GM19239 (cell line): Measurements from ENCODE around the gene RALGPS1.

ENCODE experiments used
- DNase-seq: peaks from one replicate; pipeline ENCODE4 v3.0.0; 2011; ENCODE audit warnings: low spot score; ENCODE audit not compliant: insufficient read length
- FAIRE-seq: peaks from 2 replicates; lab custom pipeline; 2011; peaks lifted over from hg19 to GRCh38; lab: Jason Lieb, UNC

The RALGPS1 gene

DNA sequence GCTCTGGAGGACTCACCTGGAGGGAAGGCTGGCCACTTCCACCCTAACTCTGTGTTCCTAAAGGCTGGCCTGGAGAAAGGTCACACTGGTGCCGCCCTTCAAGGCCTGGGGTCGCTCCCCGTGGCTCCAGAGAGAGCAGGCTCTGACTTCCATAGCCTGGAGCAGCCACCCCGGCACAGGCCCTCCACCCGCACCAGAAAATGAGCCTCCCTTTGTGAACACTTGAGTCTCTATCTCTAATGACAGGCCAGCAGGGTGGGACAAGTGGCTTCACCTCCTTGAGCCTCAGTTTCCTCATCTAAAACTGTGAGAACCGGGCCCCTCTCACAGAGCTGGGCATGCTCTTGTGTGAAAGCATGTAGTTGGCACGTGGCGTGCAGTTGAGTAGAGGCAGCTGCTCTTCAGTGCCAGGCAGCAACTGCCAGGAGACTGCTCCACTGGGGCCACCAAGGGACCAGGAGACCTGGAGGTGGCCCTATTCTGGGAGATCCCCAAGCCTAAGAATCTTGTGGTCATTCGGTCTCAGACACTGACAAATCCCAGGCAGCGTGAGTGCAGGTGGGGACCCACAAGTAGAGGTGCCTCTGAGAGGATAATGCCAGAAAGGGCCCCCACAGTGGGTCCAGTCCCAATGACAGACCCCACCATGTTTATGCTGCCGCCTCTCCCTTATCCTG, 293.3 kb downstream of the RALGPS1 start:
- DNase-seq (no peak), FAIRE-seq (no peak)

DNA sequence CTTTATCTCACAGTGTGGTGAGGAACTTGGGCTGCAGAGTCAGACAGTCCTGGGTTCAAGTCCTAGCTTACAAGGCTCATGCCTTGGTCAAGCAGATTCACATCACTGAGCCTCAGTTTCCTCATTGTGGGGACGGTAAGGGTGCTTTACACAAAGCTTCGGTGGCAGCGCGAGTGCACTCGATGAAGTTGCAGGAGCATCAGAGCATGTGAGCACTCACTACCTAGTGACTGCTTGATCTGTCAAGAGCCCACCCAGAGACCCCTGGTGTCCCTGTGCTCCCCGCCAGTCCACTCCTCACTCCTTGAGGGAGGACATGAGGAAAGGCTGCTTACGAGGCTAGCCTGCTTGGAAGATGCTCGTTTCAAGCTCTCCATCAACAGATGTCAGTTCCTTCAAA, 293.8 kb downstream of the RALGPS1 start:
- FAIRE-seq (no peak), DNase-seq (no peak)

- DNase-seq = no peak
These were observed 294.6 kb downstream of the RALGPS1 start for GRCh38 chr9:127209220-127209619.

GRCh38 chr9:127209948-127210640, 295.5 kb downstream of the RALGPS1 start:
- FAIRE-seq (no peak), DNase-seq (no peak)

More at GRCh38 chr9:127209220-127209619, 294.6 kb downstream of the RALGPS1 start:
- FAIRE-seq = no peak

DNA sequence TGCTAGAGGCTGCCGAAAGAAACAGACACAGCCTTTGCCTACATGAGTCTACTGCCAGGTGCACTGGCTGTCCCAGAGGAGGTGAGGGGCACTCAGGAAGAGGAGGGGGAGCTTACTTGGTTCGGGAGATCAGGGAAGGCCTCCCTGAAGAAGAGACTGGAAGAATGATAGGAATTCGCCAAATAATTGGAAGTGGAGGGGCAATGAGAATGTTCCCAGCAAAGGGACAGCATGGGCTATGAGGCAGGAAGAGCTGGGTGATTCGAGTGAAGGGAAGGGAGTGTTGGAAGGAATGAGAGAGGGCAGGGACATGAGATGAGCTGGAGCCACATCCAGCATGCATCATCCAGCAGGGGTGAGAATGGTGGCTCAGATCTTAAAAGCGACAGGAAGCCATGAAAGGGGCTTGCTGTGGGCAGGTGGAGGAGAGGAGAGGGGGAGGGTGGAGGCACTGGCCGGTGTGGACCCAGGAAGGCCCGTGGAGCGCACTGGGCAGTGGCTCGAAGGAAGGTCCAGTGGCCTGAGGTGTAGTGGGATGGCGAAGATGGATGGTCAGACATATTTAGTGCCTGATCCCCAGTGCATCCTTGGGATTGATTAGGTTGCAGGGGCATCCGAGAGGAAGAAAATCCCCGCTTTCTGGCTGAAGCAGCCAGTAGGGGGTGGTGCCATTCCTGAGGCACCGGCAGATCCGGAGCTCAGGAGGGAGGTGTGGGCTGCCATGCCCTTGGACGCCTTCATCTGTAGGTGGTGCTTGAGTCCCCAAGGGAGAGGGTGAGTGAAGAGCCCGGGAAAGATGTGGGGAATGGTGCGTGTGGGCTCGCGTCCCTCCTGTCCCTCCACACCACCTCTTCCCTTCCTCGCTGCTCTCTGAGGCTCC, 296.5 kb downstream of the RALGPS1 start:
- FAIRE-seq (no peak), DNase-seq (no peak)

GRCh38 chr9:127211983-127212382, 297.4 kb downstream of the RALGPS1 start:
- no peak for FAIRE-seq
- no peak for DNase-seq

GRCh38 chr9:127212453-127212852, 297.9 kb downstream of the RALGPS1 start:
- no peak for DNase-seq
- no peak for FAIRE-seq

GRCh38 chr9:127213859-127214258, 299.3 kb downstream of the RALGPS1 start:
- FAIRE-seq (no peak), DNase-seq (no peak)

- FAIRE-seq (peak; percentile 94), DNase-seq (peak; percentile 72)
These were observed 300.1 kb downstream of the RALGPS1 start for GRCh38 chr9:127214421-127215267.

DNA sequence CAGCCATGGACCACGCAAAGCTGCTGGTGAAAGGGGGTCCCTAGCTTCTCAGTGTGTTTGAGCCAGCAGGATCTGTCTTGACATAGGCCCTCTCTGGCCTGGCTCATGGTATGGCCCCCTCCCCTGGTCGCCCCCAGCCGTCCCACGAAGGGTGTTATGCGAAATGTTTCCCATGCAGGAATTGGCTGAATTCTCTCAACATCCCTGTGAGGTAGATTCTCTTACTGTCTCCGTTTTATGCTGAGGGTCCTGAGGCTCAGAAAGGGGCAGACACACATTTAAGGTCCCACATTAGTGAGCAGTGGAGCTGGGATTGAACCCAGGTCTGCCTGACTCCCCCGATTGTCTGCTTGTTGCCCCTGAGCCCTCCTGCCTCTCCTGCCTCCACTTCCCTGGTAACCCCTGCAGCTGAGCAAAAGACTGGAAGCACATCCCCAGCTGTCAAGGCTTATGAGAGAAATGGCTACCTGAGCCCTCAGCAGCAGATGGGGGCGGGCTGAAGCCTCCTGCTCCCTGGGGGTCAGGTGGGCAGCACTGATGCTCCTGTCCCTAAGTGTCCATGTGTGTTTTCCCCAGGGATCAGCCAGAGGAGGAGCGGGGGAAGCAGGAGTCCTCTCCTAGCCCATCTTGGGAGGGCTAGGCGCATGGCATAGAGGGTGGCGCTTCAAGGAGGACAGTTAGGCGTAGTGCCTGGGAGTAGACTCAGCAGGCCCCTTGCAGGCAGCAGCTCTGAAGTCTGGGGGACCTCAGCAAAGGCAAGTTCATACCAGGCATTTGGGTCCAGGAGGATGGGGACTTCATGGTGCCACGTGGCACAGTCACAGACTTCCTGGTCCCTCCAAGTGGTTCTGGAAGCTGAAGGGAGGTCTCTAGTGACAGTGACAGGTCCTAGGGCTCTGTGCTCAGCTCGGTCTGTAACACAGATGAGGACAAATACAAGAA, 301.0 kb downstream of the RALGPS1 start:
- FAIRE-seq (no peak), DNase-seq (no peak)

DNA sequence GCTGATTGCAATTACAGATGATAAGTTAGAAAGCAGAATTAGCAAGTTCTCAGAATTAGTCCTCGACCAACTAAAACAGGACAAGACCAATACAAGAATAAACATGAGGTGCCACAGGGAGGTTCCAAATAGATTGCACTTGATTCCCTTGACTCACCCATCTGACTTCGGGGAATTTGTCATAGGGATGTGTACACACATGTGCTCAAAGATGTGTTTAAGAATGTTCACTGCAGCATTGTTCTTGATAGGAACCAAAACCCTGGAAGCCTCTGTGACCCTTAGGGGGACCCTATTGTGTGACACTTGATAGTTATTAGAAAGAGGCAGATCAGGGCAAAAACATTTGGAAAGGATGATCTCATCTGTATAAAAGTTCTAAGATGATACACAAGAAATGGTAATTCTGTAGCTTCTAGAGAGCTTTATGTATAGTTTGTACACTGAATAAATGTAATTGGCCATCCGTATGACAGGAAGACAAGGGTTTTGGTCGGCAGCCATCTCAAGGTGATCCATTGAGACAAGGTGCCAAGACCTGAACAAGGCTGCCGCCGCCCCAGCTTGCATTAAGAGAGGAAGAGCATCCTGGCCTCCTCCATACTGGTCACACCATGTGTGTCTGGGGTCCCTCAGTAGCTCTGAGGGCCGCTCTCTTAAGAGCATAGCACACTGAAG, 301.8 kb downstream of the RALGPS1 start:
- FAIRE-seq (no peak), DNase-seq (no peak)

DNA sequence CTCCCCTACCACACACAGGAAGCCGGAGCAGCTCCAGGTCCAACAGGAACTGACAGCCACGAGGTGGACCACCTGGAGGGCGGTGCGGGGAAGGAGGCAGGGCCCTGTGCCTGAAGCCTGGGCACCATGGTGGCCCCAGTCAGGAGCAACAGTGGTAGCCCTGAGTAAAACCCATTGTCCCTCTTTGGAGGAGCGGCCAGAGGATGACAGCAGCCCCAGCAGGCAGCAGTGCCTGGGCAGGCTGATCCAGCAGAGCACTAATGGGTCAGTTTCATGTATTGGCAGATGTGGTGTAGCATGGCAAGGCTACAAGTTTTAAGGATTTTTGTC, 302.3 kb downstream of the RALGPS1 start:
- DNase-seq (no peak), FAIRE-seq (no peak)

DNA sequence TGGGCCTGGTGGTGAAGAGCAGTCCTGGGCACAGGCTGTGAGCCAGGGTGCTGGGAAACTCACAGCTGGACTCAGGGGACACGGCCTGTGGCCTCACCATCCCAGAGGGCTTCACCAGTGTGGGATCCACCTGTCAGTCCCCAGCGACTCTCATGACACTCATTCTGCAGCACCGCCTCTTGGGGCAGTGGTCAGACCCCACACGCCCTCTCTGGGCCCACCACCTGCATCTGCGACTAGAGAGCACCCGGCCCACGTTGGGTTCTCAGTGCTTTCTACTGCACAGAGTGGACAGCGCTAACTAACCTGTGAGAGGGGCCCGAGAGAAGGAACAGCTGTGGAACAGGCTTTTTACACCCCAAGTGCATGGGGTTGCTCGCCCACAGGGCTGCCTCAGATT, 304.2 kb downstream of the RALGPS1 start:
- no peak for DNase-seq
- FAIRE-seq = no peak

- DNase-seq (no peak), FAIRE-seq (no peak)
These were observed 304.9 kb downstream of the RALGPS1 start for GRCh38 chr9:127219520-127219919.

- FAIRE-seq = peak; percentile 39
- no peak for DNase-seq
These were observed 307.1 kb downstream of the RALGPS1 start for GRCh38 chr9:127221695-127222094.

DNA sequence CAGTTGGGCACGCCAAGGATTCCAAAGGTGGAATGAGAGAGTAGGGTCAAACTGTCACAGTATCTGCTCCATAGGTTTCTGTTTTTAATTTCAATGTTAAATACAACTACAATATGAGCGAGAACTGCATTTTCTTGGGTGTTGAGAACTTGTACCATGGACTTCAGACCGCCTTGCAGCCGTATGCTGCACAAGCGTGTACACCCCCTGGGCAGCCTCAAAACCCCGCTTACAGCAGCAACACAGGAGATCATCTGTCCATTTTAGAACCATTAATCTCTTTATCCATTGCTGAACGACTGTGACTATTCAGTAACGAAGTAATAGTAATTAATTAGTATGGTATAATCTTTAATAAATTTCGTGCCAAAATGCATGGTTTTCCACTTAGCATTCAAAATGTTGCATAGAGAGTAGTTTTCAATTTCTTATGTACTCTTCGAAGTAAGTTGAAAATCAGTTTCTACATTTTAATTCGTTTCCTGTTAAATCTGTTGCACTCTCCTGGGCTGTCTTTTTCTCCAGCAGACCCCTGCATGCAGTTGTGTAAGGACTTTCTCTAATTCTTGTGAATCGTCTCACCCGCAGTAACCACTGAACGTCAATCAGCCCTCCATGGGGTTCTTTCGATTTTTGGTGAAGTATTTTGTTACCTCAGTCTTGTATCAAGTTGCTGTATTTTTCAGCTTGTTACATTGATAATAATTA, 308.0 kb downstream of the RALGPS1 start:
- FAIRE-seq (no peak), DNase-seq (no peak)

DNA sequence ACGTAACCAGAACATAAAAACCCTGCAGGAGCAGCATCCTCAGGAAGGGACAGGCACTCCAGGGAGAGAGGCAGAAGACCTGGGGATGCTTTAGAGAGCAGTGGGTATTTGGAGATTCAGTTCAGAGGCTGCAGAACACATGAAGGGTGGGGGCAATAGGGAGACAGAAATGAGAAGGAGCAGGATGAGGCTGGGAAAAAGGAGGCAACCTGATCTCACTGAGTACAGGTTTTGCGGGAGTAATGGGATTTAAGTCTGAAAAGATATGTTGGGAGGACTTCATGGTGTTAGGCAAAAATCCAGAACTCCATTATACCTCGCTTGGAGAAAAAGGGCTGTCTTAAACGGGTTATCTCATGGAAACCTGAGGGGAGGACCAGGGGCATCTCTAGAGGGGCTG, 308.7 kb downstream of the RALGPS1 start:
- FAIRE-seq (no peak), DNase-seq (no peak)

DNA sequence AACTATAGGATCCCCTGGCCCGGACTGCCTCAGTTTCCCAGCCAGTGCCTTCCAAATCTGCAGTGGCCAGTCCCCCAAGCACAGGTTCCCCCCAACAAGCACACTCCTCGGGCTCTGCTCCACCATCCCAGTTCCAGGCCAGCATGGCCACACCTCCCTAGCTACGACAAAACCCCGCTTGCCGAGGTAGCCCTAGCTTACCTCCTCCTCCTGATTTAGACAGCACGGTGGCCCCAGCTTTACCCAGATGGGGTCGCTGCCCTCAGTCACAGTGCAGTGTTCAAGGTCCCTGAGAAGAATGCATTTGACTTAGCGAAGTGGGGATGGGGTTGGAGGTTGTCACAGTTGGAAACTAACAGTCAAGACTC, 309.2 kb downstream of the RALGPS1 start:
- DNase-seq (no peak), FAIRE-seq (no peak)
